ENCODE results near the gene TFDP1.

Gene TFDP1

DNA sequence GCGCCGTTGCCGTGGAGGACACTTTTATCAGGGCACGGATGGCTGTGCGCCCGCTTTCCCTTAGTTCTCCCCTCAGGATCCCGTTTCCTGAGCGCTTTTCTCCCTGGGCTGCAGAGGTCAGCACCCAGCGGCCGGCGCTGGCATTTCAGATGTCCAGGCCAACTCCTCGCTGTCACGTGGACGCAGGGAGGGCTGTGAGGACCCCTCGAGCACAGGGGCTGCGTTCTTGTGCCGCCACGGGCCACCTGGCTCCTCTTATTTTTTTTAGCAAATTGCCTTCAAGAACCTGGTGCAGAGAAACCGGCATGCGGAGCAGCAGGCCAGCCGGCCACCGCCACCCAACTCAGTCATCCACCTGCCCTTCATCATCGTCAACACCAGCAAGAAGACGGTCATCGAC, 51.2 kb downstream of the TFDP1 start:
- DNase-seq, result no peak

DNA sequence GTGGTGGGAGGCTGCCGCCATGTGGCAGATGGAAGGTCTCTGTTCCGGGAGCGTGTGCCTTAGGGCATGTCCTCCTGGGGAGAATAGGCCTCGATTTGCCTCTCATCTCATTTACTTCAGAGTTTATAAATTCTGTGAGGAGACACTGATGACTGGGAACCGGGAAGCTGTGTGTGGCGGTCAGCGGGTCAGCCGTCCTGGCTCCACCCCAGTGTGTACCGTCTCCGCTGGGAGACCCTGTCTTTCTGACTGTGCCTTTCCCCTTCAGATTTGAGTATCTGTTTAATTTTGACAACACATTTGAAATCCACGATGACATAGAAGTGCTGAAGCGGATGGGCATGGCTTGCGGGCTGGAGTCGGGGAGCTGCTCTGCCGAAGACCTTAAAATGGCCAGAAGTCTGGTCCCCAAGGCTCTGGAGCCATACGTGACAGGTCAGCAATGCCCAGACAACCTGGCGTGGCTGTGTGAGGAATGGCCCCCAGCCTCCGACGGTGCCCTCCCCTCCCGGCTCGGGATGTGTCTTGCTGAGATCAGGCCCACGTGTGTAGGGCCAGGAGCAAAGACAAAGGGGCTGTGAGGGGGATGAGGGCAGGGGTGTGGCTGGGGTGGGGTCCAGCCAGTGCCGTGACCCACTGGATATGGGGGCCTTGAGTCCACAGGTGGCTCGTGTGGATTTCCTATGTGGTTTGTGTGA, 51.9 kb downstream of the TFDP1 start:
- DNase-seq, result no peak

GRCh38 chr13:113637262-113638160, 53.0 kb downstream of the TFDP1 start:
- no peak for DNase-seq

GRCh38 chr13:113638173-113638746, 53.7 kb downstream of the TFDP1 start:
- DNase-seq, result no peak

GRCh38 chr13:113638806-113639205, 54.3 kb downstream of the TFDP1 start:
- no peak for DNase-seq

GRCh38 chr13:113639616-113640262, 55.2 kb downstream of the TFDP1 start:
- no peak for DNase-seq

DNA sequence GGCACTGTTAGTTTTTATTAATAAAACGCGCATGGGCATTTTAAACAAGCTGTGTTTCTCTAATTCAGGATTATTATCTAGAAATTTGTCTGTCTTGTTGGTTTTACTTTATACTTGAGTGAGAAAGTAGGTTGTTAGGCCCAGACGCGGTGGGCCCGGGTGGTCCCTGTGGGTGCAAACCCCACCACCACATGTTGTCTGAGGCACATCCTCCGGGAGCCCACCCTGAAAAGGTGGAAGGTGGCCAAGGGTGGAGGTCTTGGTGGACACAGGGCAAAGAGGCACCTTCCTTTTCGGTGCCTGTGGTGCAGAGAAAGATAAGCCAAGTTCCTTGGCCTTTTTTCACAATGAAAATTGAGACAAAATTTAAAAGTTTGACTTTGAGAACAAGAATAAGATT, 56.9 kb downstream of the TFDP1 start:
- DNase-seq, result no peak

DNA sequence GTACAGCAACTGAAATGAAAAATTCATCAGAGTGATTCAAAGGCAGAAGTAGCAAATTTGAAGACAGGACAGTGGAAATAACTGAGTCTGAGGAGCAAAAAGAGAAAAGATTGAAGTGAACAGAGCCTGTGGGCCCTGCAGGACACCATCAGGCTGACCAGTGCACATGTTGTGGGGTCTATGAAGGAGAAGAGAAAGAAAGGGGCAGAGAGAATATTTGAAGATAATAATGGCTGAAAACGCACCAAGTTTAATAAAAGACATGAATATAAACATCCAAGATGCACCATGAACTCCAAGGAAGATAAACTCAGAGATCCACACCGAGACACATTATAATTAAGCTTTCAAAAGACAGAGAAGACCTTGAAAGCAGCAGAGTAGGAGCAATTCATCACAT, 58.0 kb downstream of the TFDP1 start:
- no peak for DNase-seq

DNA sequence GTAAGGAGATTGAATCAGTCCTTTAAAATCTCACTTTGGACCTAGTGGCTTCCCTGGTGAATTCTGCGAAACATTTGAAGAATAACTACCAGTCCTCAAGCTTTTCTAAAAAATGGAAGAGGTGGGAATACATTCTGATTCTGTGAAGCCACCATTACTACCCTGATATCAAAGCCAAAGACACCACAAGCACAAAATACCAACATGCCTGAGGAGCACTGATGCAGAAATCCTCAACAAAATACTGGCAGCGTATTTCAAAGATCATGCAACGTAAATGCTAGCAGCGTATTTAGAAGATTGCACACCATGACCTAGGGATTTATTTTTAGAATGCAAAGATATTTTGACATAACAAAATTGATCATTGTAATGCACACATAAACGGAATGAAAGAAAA, 59.0 kb downstream of the TFDP1 start:
- no peak for DNase-seq

- no peak for DNase-seq
Measured at GRCh38 chr13:113644800-113645199, 60.2 kb downstream of the TFDP1 start.

DNA sequence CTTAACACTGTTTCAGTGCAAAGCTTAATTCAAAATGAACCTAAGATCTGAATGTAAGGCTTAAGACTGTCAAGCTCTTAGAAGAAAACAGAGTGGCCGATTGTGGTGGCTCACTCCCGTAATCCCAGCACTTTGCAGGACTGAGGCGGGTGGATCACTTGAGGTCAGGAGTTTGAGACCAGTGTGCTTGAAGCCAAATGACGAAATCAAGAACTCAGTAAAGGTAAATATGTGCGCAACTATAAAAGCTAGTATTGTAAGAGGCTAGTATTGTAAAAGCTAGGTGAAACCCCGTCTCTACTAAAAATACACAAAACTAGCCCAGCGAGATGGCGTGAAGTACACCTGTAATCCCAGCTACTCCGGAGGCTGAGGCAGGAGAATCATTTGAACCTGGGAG, 60.8 kb downstream of the TFDP1 start:
- no peak for DNase-seq

DNA sequence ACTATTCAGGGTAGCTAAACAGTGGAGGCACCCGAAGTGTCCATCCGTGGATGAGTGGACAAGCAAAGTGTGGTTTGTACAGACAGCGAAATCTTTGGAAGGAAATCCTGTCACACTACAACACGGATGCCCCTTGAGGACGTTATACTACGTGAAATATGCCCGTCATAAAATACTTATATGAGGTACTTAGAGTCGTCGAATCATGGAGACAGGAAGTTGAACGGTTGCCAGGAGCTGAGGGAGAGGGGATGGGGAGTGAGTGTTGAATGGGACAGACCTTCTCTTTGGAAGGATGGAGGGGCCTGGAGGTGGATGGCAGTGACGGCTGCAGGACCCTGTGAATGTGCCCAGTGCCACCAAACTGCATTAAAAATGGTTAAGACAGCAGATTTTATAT, 61.8 kb downstream of the TFDP1 start:
- no peak for DNase-seq

DNA sequence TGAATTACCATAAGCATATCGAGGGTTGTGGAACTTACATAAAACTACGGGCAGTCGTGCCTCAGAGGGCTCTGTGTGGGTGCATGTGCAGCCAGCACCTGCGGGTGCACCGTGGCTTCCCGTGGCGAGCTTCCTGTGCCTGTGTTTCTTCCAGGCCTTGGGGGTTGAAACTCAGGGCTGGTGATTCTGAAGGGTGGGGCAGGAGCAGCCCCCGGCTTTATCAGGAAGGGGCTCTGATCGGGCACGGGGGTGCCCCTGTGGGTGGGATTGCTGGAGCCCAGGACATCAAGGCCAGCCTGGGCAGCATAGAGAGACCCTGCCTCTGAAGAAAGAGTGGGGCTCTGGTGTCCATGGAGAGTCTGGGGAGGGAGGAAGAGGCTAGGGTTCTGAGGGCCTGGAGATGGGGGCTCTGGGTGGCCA, 62.4 kb downstream of the TFDP1 start:
- DNase-seq, result no peak

- DNase-seq, result no peak
Measured at GRCh38 chr13:113647351-113648215, 63.0 kb downstream of the TFDP1 start.

GRCh38 chr13:113648216-113648610, 63.7 kb downstream of the TFDP1 start:
- no peak for DNase-seq

DNA sequence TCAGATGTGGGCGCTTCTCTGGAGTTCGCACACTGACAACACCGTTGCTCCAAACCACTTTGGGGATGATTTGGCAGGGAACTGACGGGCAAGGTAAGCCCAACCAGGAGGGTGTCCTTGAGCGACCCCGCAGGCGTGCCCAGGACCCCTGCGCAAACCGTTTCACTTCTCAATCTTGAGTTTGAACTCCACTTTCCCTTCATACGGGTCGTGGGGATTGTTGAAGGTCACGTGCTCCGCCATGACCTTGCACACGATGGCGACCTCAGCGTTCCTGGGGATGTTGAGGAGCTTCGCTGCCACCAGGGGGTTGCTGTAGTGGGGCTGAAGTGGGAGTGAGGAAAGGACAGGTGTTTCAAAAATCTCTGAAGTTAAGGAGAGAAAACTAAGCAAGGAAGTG, 64.7 kb downstream of the TFDP1 start:
- no peak for DNase-seq

GRCh38 chr13:113650275-113650674, 65.7 kb downstream of the TFDP1 start:
- DNase-seq, result no peak

DNA sequence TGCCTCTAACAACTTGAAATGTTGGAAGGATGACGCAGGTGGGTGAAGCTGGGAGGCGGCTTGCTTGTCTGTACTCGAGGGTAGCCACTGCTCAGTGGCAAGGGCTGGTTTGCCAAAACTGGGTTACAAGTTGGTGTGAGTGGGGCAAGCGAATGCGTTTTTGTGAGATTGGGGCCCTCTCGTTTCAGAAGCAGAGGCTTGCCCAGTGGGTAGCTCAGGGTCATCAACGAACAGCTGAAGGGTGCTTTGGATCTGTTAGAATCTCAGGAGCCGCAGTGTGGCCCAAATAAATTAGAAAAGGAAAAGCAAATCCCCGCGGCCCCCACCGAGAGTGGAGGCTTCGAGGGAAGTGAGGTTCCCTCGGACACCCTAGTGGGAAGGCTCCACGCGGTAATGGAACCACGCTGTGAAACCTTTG, 66.2 kb downstream of the TFDP1 start:
- no peak for DNase-seq

DNA sequence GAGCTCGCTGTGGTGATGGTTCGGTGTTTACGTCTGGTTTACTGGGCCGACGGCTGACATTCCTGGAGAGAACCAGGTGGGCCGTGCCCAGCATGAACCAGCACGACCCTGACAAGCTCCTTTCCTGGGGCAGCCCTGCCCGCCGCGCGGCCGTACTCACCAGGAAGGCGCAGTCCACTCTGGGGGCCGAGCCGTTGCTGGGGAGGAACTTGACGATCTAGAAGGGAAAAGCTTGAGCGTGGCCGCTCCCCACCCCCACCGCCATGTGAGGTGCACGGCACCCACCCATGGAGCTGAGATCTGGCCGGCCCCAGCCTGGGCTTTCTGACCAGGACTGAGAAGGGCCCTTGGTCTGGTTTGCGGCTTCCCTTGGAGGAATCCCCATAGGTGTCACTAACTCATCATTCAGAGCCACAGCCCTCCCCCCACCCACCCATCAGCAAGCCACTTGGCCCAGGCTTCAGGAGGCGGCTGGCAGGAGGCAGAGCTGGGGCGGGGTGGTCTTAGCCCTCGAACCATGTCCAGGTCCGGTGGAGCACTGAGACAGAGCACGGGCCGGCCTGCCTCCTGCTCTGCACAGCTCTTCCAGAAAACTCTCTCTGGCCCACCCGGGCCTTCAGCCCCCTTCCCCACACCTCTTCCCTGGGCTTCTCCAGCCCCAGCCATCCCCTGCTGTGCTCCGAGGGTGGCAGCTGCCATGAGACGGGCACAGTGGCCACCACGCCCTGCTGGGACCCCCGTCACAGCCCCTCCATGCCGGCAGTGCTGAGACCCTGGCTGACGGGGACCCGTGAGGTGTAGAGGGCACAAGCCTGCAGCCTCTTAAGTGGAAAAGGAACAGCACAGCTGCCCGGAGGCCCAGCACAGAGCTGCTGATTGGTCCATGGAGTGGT, 67.2 kb downstream of the TFDP1 start:
- DNase-seq, result no peak

DNA sequence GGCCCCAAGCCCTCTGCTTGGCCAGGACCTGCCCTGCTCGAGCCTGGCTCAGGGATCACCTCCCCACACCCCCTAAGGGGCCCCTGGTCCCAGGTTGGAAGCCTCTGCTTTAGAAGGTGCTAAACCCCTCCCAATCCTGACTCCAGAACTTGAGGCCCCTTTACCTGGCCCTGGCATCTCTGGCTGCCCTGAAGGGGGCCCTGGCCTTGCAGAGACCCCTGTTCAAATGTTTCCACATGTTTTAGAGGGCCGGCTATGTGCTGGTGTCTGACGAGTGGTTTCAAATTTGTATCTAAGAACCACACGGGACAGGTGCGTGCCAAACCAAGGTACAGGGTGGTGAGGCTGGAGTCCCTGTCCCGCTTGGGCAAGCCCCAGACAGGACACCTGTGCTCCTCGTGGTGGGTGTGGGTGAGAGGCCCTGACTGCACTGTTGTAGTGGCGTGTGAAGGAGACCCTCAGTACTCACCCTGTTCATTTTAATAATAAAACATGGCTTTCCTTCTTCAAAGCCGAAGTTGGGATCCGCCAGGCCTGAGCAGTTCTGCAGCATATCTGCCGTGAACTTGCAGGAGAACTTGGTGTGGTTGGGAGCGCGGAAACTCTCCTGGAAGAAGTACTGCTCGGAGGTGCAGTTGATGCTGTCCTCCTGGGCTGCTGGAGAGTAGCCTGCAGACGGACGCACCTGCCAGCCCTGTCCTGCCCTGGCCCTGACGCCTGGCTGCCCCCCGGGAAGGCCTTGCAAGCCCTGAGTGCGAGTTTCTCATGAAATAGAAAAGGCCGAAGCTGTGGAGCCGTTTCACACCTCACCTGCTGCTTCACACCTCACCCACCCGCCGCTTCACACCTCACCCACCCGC, 68.1 kb downstream of the TFDP1 start:
- no peak for DNase-seq

Data from NCI-H146 (cell line).